DND-41 (cell line): Measurements from ENCODE around the gene TNN.

ENCODE experiments used
- ATAC-seq: fragments of 200-7000 bp; cut with Tn5 transposase; 3 replicates; pipeline ENCODE4 v1.9.1; 2021; ENCODE audit warnings: low read depth; ENCODE audit not compliant: insufficient read depth
- DNase-seq: peaks from one replicate; pipeline ENCODE4 v3.0.0-alpha.2; 2020
- H2AFZ ChIP-seq: 2 replicates; pipeline ENCODE4 v1.6.0; 2012; ENCODE audit warnings: low read depth, low read length
- H3K27ac ChIP-seq: 2 replicates; pipeline ENCODE4 v1.5.1; 2012; ENCODE audit warnings: low read length, inconsistent platforms
- H3K27me3 ChIP-seq: fragments of 200-600 bp; sonication (generic); 2 replicates; pipeline ENCODE4 v1.6.0; 2012; ENCODE audit warnings: low read length, mild to moderate bottlenecking, inconsistent platforms; ENCODE audit not compliant: insufficient read depth, poor library complexity
- H3K36me3 ChIP-seq: 2 replicates; pipeline ENCODE4 v1.5.1; 2012; ENCODE audit warnings: low read length, inconsistent platforms; ENCODE audit not compliant: insufficient read depth
- H3K4me1 ChIP-seq: 2 replicates; pipeline ENCODE4 v1.5.1; 2012; ENCODE audit warnings: mild to moderate bottlenecking, low read length; ENCODE audit not compliant: insufficient read depth
- H3K4me2 ChIP-seq: 2 replicates; pipeline ENCODE4 v1.6.0; 2012; ENCODE audit warnings: mild to moderate bottlenecking, moderate library complexity, low read length, inconsistent platforms; ENCODE audit not compliant: insufficient read depth
- H3K4me3 ChIP-seq, 2 experiments: fragments of 200-600 bp in 1 of 2; shearing (Covaris generic) in 1 of 2; 2 replicates each; pipeline ENCODE4 v1.5.1; 2012 to 2016; ENCODE audit warnings: inconsistent platforms in 2 of 2, low read length in 2 of 2, mild to moderate bottlenecking in 2 of 2, low read depth in 1 of 2, moderate library complexity in 1 of 2
- H3K79me2 ChIP-seq: 2 replicates; pipeline ENCODE4 v1.6.0; 2012; ENCODE audit warnings: low read length, inconsistent platforms; ENCODE audit not compliant: insufficient read depth
- H3K9ac ChIP-seq: 2 replicates; pipeline ENCODE4 v1.6.0; 2012; ENCODE audit warnings: low read depth, mild to moderate bottlenecking, inconsistent platforms, low read length, moderate library complexity
- H3K9me3 ChIP-seq: 2 replicates; pipeline ENCODE4 v1.5.1; 2012; ENCODE audit warnings: low read length, moderate library complexity, mild to moderate bottlenecking, inconsistent platforms; ENCODE audit not compliant: insufficient read depth, severe bottlenecking
- H4K20me1 ChIP-seq: 2 replicates; pipeline ENCODE4 v1.6.0; 2012; ENCODE audit warnings: low read length; ENCODE audit not compliant: insufficient read depth
- CTCF ChIP-seq: IDR thresholded peaks from 2 replicates; pipeline ENCODE4 v1.5.1; 2012; ENCODE audit warnings: borderline replicate concordance, low read length, moderate library complexity, mild to moderate bottlenecking; ENCODE audit not compliant: poor library complexity, severe bottlenecking; ENCODE audit errors: extremely low read depth
- EZH2 ChIP-seq: IDR thresholded peaks from 3 replicates; pipeline ENCODE4 v1.6.1; 2012; ENCODE audit warnings: borderline replicate concordance, low read depth, mild to moderate bottlenecking, moderate library complexity, low read length, inconsistent platforms; ENCODE audit not compliant: severe bottlenecking

The TNN gene

GRCh38 chr1:175118375-175119367 lies 51.0 kb downstream of the TNN start:
- ATAC-seq (no peak), DNase-seq (no peak)
- H3K36me3 ChIP-seq: no peaks in the 10 kb centered on the region
- no peak overlapping the region for H3K4me2 ChIP-seq
- H2AFZ ChIP-seq: no peak overlapping the region
- H4K20me1 ChIP-seq: no peaks in the 10 kb centered on the region
- H3K9ac ChIP-seq: no peak overlapping the region
- no peak overlapping the region for H3K4me3 ChIP-seq
- no peak overlapping the region for H3K27ac ChIP-seq
- H3K79me2 ChIP-seq: no peaks in the 10 kb centered on the region
- no peaks in the 10 kb centered on the region for H3K27me3 ChIP-seq
- TF ChIP-seq EZH2 (no peak), CTCF (no peak)
- H3K4me1 ChIP-seq: no peaks in the 10 kb centered on the region
- H3K9me3 ChIP-seq: no peaks in the 10 kb centered on the region

GRCh38 chr1:175120511-175120910 lies 52.9 kb downstream of the TNN start:
- no peak for ATAC-seq
- Histone ChIP-seq H2AFZ (no peak overlapping the region), H3K4me2 (no peak overlapping the region), H4K20me1 (no peaks in the 10 kb centered on the region), H3K27ac (no peak overlapping the region), H3K4me3 (no peak overlapping the region), H3K27me3 (peaks cover 3% of the 10 kb centered on the region), H3K36me3 (no peaks in the 10 kb centered on the region), H3K79me2 (no peaks in the 10 kb centered on the region), H3K4me1 (no peaks in the 10 kb centered on the region), H3K9me3 (no peaks in the 10 kb centered on the region), H3K9ac (no peak overlapping the region)
- TF ChIP-seq CTCF: no peak
- TF ChIP-seq EZH2: no peak
- no peak for DNase-seq

- H3K4me2 ChIP-seq: no peak overlapping the region
- TF ChIP-seq EZH2 (no peak), CTCF (no peak)
- H3K27me3 ChIP-seq: peaks cover 3% of the 10 kb centered on the region
- H3K27ac ChIP-seq: no peak overlapping the region
- no peaks in the 10 kb centered on the region for H3K36me3 ChIP-seq
- H3K4me3 ChIP-seq: no peak overlapping the region
- ATAC-seq: no peak
- no peaks in the 10 kb centered on the region for H3K9me3 ChIP-seq
- no peak overlapping the region for H3K9ac ChIP-seq
- no peaks in the 10 kb centered on the region for H4K20me1 ChIP-seq
- peaks cover 2% of the 10 kb centered on the region; the same call in 1 of the 2 replicates for H3K4me1 ChIP-seq
- no peaks in the 10 kb centered on the region for H3K79me2 ChIP-seq
- no peak overlapping the region for H2AFZ ChIP-seq
- DNase-seq: no peak
Observed at GRCh38 chr1:175124861-175125260, 57.2 kb downstream of the TNN start.
